ENCODE measurements around the gene GRK7. TPM values are rescaled to one million over a fixed set of nuclear protein-coding genes. Genes with fewer than 3 reads are reported as not detected.

GRK7 gene
- total and polyA plus RNA-seq, 2 of the 4 experiments (the other 2 are of a cell fraction), result not detected

DNA sequence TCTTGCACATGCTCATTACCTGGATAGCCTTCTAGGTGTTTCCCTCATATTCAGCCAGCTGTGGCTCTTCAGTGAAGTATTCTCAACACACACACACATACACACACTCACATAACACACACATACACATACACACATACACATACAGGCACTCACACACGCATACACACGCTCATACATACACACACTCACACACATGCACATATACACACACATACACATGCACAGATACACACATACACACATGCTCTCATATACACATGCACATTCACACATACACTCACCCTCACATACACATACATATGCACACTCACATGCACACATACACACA lies 41.2 kb downstream of the GRK7 start:
- H2AK9ac ChIP-seq (replicated peaks; ENCODE audit: low read depth, low read length, poor library complexity), result peak overlapping the region; percentile 19
- H3K9me1 ChIP-seq (ENCODE audit: insufficient read depth, low read length), result 0 out of 2 replicates have a peak, but pooled peaks cover 6% of the 10 kb centered on the region
- H2BK15ac ChIP-seq (ENCODE audit: low read depth, low read length), result no peak overlapping the region
- H3K9me3 ChIP-seq (ENCODE audit: control insufficient read depth, insufficient read depth, low read length), result no peaks in the 10 kb centered on the region; the same call in 1 of the 2 replicates
- DNase-seq (no peak), ATAC-seq (ENCODE audit: low read depth) (no peak)
- no peak overlapping the region for H3K23ac ChIP-seq (ENCODE audit: low read depth, low read length)
- intact Hi-C loops (cut with micrococcal nuclease), result no loop called here
- H2BK120ac ChIP-seq (ENCODE audit: low read depth, low read length), result no peak overlapping the region
- no peak overlapping the region for H3K56ac ChIP-seq (ENCODE audit: extremely low read depth, insufficient read depth, low read length)
- H3K9ac ChIP-seq (ENCODE audit: low read depth, low read length), result no peak overlapping the region
- no peak overlapping the region for H4K5ac ChIP-seq (ENCODE audit: low read depth, low read length)
- ChIA-PET CTCF (no interaction called here), POLR2A (ENCODE audit: unreplicated experiment) (no interaction called here)
- H4K8ac ChIP-seq (ENCODE audit: low read depth in 2 of 2, low read length in 2 of 2), result no peak overlapping the region
- WGBS, 2 experiments (ENCODE audit: extremely low coverage in 2 of 2, insufficient read length in 1 of 2), result 100% methylated on average over 2 of the region's 2 CpGs; no CpG with 5 or more reads in 1 of the 2 experiments
- no peak overlapping the region; the same call in 1 of the 2 replicates for H3K14ac ChIP-seq (replicated peaks; ENCODE audit: low read depth, low read length)
- H3K79me1 ChIP-seq (ENCODE audit: low read depth in 1 of 2, low read length in 2 of 2), result no peaks in the 10 kb centered on the region
- no peak overlapping the region for H4K91ac ChIP-seq (ENCODE audit: insufficient read depth, low read depth, low read length)
- H3K4me2 ChIP-seq (ENCODE audit: low read depth, low read length), result no peak overlapping the region
- H3K4ac ChIP-seq (ENCODE audit: low read depth, low read length), result no peak overlapping the region
- no TSS peak for BruUV-seq (replicated peaks)
- no peak overlapping the region for H2BK20ac ChIP-seq (ENCODE audit: low read depth, low read length)
- no peaks in the 10 kb centered on the region for H4K20me1 ChIP-seq (ENCODE audit: insufficient read depth, low read length)
- H2AFZ ChIP-seq (replicated peaks; ENCODE audit: low read length, poor library complexity), result no peak overlapping the region
- H3K18ac ChIP-seq (ENCODE audit: low read depth, low read length), result no peak overlapping the region
- dilution Hi-C loops (cut with HindIII; ENCODE audit: low sequenced_read_pairs, unreplicated experiment), result no loop called here
- H3K27ac ChIP-seq (ENCODE audit: insufficient read depth, low read length), result no peak overlapping the region
- H3K4me1 ChIP-seq (ENCODE audit: control insufficient read depth, insufficient read depth, low read length), result no peaks in the 10 kb centered on the region
- no peak for TF ChIP-seq RCOR1 (IDR thresholded peaks at IDR 0.05; ENCODE audit: insufficient replicate concordance, low read length)
- TF ChIP-seq POLR2A (IDR thresholded peaks at IDR 0.05; ENCODE audit: low read depth, low read length), result no peak
- no peak for TF ChIP-seq NFE2L2 (IDR thresholded peaks at IDR 0.05; ENCODE audit: low read depth, low read length)
- TF ChIP-seq ELK1 (IDR thresholded peaks at IDR 0.05; ENCODE audit: borderline replicate concordance, low read depth, low read length), result no peak
- TF ChIP-seq RFX5 (IDR thresholded peaks at IDR 0.05; ENCODE audit: low read depth, low read length), result no peak
- H2BK5ac ChIP-seq (ENCODE audit: low read depth, low read length, poor library complexity, severe bottlenecking), result peak overlapping the region; percentile 82
- in situ Hi-C loops (cut with MboI; ENCODE audit: low sequenced_read_pairs), result no loop called here
- H3K36me3 ChIP-seq (ENCODE audit: control insufficient read depth, insufficient read depth, low read length), result no peaks in the 10 kb centered on the region
- no peak overlapping the region for H2AK5ac ChIP-seq (ENCODE audit: low read depth, low read length)
- no peak overlapping the region for H3K4me3 ChIP-seq (ENCODE audit: insufficient read depth, low read depth, low read length)
- H3K27me3 ChIP-seq (ENCODE audit: control insufficient read depth, insufficient read depth, low read length), result peaks cover 4% of the 10 kb centered on the region

Data from IMR-90 (cell line).